HG02884 (cell line): ENCODE results near the gene ALDH1A1.

Source experiments
- ATAC-seq: cut with Tn5 transposase; IDR thresholded peaks from one replicate; pipeline ENCODE4 v1.9.1; 2021; ENCODE audit warnings: mild to moderate bottlenecking, moderate library complexity; ENCODE audit not compliant: unreplicated experiment

Gene ALDH1A1

DNA sequence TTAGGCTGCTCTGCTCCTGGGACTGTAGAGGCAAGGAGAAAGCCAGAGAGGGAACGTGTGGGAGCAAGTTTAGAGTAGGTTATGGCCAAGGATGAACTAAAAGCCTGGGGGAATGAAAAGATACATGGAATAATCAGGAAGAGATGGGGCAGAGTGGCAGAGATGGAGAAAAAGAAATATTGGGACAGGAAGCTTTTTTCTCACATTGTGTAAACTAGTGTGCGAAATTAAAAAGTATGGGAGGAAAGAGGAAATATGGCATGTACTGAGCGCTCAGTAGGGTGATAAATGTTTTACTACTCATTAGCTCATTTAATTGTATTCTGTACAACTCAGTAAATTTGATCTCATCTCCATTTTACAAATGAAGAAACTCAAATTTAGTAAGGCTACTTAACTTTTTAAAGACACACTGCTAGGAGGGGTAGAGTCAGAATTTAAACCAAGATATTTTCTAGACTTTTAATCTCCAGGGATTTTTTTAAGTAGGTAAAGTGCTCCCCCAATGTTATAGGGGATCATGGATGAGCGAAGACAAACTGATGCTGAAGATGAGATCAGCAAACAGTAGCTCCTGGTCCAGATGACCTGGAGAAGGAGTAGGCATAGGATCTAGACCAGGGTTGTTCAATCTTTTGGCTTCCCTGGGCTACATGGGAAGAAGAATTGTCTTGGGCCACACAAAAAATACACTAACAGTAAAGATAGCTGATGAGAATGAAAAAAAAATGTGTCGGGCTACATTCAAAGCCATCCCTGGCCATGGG, 30.8 kb downstream of the ALDH1A1 start:
- ATAC-seq: no peak

DNA sequence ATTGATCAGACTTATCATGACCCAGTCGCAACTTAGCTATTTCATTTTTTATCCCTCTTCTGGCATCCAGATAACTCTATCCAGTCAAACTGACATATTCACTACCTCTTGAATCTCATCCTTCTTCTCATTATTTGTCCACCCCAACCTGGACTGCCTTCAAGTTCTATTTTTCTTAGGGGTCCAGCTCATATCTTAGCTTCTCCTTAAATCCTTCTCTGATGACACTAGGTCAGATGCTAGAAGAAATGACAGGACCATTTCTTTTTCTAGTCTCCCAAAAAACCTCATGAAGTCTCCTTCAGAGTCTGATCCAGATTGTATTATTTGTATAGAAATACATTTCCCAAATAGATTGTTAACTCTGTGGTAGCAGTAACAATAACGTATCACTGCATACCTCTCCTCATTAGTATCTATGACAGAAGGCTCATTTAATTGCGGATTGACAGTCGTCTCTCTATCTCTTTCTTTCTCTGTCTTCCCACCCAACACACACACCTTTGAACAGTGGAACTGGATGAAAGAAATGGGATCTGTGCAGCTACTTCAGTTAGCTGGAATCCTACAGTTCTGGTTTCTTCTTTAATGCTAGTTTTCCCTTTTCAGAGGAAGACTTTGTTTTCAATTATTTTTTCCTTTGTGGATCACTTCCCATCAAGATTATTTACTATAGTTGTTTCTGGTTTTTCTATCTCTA, 33.5 kb downstream of the ALDH1A1 start:
- ATAC-seq: no peak

DNA sequence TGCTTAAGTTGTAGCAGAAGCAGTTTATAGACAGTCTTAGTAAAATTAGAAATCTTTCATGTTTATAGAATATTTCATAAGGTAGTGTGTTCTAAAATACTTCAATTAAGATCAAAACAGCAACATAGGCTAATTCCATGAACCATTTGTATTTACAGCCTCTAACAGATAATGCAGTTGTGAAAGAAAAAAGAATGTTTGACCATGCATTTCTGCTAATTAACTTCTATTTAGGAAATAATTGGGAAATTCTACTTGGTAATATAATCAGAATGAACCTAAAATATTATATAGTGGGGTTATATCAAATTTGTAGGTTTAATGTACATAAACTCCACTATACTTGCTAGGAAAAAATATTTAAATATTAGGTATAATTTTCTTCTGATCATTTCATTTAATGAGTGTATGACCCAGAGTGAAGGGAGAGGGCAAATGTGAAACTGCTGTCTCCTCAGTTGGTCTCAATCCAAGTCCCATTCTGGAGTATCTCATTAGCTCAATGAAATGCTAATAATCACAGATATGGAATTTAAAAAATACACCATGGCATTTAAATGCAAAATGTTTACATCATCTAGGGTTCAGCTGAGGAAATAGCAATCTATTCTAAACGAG, 34.9 kb downstream of the ALDH1A1 start:
- no peak for ATAC-seq

DNA sequence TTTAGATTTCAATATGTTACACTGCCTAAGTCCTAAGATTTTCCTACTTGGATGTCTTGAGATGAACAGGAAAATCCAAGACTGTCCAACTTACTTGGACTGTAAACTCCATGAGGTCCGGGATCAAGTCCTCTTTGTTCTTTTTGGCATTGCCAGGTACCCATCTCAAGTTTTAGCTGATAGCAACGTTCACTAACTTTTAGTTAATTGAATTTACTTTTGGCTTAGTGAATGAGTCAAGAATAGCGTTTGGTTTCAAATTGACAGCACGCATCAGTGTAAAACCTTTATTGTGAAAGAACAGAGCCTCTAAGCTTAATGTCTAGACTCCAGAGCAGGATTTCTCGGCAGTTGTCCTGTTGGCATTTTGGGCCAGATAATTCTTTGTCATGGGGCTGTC, 37.2 kb downstream of the ALDH1A1 start:
- ATAC-seq: no peak

DNA sequence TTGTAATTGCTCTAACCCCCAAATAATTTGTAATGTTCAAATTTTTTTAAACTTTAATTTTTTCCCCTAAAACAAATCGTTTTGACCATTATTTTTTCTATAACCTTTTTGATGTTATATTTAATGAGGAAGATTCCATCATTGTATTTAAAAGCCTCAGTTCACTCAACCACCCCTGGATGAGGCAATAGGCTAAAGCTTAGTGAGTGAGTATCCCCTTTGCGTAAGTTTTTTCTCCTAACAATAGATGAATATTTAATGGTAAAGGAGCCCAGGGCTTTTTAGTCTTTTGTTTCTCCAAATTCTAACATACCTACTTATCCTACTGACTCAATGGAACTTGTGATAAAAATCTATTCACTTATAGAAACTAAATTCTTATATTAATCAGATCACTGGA, 38.1 kb downstream of the ALDH1A1 start:
- ATAC-seq: no peak

DNA sequence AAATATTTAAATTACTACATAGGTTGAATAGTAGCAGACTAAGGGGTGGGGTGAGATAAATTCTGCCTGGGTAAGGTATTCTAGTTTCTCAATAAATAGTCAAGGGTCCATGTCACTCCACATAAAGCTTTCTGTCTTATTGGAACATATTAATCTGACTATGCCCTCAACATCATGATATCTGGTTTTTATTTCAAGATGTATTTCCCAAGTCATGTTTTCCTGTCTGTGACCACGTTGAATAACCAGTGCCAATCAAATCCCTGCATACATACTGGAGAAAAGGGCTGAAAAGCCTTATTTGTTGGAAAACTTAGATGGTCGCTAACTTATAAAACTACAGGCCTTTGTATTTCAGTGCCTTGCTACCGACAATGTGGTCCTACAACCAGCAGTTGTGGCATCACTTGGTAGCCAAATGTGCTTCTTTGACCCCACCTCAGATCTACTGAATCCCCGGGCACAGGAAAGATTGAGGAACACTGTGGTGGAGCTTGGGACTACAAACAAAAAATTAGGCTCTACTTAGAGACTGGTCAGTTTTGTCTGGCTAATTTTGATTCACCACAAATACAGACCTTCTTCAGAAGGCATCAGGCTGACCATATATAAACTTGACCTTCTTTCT, 39.4 kb downstream of the ALDH1A1 start:
- no peak for ATAC-seq

DNA sequence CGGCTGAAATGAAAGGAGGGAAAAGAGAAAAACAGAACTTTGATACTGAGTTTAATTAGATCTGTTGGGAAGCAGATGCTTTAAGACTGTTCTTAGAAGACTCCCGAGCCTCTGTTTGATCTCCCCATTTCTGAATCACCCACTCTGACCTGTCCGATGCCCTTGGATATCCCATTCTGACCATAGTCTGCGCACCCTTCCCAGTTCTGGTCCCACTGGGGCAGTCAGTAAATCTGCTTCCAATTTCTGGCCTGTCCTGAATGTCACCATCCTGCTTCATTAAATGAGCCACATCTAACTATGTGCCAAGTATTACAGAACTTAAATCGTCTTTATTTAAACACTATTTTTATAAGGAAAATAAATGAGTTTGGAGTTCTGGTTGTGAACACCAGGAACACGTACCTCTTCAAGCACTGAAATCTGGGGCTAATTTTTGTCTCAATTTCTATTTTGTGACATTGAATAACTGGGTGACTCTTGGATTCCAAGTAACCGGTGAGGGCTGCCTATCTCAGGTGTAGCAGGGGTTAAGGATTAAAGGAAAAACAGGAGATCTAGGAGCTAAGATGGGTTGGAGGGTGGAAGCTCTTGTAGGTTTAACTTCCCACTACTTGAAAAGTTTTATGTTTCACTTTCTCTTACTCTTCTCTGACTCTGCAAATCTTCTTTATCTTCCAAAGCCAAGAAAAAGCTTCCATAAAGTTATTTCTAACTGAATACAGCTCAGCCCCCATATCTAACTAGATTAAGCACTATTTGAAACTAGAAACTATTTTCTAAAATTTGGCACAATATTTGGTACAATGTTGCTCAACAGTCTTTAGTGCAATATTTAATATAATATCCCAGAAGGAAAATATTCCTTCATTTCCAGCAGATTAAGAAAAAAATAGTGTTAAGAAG, 40.1 kb downstream of the ALDH1A1 start:
- no peak for ATAC-seq

DNA sequence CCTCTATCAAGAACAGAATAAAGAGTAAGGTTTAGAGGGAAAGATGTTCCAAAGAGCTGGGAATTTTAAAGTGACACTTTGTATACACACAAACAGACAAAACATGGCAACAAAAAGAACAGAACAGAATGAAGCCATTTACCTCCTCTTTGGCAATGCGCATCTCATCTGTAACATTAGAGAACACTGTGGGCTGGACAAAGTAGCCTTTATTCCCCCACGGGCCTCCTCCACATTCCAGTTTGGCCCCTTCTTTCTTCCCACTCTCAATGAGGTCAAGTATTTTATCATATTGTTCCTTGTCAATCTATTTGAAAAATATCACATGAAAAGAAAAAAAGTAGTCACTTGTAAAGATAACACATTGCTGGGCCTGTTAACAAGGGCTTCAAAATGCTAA, 41.0 kb downstream of the ALDH1A1 start:
- no peak for ATAC-seq

DNA sequence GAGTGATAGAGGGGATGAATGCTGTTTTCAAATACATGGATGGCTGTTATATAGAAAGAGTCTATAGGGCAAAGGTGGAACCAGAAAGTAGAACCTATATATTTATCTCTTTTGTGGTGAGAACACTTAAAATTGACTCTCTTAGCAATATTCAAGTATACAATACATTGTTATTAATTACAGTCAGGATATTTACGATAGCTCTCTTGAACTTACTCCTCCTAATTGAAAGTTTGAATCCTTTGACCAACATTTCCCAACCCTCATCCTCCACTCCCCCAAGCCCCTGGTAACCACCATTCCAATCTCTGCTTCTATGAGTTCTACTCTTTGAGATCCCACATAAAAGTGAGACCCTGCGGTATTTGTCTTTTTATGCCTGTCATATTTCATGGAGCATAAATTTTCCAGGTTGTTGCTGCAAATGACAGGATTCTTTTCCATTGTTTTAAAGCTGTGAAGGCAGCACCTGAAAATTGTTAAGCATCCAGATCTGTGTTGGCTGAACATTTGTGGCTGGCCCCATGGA, 41.5 kb downstream of the ALDH1A1 start:
- ATAC-seq: no peak

DNA sequence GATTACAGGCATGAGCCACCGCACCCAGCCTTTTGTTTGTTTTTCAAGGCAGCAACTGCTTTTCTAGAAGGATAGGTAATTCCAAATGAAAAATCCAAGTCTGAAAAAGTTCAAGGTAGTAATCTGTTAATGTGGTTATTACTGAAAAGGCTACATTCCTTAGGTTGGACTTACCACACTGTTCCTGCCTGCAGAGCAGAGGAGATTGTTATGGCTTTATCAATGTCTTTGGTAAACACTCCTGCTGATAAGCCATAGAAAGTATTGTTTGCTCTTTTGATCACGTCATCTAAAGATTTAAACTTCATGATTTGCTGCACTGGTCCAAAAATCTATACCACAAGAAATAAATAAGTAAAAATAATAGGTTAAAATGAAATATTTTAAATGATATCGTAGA, 43.4 kb downstream of the ALDH1A1 start:
- no peak for ATAC-seq

DNA sequence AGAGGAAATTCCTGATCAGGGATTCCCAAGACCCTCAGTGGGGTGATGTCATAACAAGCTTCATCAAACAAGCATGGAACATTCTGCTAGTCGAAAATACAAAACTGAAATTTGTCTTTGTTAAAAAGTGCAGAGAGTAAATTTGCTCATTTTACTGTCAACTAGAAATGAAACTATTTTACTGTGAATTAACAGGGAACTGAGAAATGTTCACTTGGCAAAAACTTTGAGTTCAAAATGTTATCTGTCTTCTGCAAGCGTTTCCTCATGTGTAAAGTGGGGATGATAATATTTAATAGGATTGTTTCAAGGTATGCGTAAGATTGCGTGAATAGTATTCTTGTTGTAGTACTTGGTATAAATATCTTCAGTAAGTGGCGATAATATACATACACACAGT, 45.4 kb downstream of the ALDH1A1 start:
- no peak for ATAC-seq

DNA sequence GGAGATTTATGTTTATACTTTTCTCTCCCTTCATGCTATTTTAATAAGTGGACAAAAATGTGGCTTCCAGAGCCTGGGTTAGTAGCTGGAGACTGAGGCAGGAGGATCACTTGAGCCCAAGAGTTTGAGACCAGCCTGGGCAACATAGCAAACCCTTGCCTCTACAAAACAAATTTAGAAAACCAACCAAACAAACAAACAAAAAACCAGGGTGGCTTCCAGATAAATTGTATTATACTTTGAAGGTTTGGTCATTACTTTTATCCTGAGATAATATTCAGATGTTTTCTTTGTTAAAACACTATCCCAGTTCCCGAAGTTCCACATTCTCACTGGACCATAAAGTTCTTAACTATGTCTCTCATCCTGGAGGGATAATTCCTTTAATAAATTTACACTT, 46.0 kb downstream of the ALDH1A1 start:
- ATAC-seq: no peak

DNA sequence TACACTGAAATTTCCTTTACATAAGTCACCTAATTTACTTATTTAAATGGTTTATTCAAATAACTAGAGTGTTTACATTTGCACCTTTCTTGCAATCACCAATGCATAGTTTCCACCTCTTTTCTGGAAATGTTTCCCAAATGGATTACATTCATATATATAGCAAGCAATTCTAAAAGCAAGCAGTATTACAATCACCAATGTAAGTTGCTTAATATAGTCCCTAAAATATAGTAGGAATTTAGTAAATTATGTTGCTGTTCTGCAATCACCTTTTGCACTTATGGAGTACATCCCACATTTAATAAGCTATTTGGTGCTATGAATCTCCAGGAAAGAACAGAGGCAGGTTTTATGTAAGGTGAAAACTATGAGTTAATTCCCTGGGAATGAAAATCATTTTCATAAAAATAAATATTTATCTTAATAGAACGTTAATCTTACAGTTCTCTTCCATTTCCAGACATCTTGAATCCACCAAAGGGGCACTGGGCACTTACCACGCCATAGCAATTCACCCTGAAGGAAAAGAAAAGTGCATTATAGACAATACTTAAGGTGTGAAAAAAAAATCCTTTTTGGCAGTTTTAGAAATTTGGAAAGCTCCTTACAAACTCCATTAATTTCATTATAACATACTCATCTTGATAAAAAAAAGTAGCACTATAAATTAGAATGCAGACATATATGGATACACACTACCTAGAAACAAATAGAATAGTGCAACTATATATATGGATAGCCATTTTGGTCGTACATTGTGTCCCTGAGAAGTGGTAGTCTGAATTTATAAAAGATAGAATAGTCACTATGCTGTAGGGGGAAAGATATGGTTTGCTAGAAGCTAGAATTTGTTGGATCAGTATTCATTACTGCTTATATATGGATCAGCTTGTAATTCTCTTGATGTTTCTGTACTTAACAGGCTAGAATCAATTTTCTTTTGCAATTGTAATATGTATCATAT, 47.1 kb downstream of the ALDH1A1 start:
- no peak for ATAC-seq

DNA sequence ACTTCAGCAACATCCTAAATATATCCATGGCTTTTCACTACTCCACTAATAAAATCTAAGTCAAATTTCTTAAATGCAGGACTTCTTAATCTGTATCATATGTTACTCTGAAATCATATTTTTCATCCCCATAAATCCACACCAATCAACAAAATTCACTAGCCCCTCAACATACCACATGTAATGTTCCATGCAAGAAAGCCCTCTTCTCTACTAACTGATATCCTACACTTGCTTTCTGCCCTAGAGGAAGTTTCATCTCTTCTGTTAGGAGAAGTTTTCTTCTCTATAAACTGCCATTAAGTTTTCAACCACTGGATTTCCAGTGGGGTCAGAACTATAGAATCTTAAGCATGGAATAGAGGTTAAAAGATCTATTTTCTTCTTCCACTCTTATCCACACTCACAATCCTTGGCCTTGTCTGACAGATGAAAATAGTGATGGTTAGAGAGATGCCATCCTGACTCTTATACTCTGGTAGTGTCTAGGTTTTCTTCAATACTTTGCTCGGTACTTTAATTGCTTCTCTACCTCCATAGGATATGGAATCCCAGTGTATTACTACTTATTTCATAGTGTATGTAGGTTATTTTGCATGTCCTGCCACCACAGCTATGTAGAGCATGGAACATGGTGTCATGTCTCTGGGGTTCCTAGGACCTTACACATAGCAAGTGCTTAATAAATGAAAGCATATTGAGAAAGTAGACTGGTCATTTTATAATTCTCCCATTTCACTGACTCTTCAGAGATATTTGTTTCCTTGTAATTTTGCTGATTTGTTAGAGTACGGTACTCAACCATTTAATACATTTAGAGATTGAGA, 48.4 kb downstream of the ALDH1A1 start:
- ATAC-seq: no peak

DNA sequence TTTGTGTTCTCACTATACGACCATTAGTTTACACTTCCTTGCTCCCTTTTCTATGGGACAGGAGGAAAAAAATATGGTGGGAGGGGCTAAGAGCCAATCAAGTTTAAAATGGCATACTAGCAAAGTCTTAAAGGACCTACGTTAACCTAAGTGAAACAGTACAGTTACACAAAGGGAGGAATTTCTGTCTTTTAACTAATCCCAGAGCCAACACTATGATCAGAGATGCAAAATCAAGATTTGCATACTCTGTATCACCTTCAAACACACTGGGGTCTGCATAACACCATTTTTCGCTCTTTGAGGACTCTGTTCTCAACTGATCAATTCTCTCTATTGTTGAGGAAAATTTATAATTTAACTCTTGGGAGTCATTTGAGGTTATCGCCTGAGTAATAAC, 49.8 kb downstream of the ALDH1A1 start:
- no peak for ATAC-seq

DNA sequence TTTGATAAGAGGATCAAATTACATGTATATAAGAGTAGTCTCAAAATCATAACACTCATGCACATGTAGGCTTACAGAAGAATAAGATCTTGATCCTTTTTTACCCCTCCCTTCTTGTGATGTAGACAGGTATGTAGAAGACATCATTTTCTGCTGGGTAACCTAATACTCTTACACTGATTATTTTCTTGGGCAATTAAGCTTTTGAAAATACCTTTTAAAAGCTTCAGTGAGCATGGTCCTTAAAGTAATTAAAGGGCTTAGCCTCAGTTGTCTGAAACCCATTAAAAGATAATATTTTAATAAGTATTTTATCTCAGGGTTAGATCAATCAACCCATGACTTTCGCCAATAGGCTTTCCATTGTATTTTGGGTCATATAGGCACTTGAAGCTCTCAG, 50.6 kb downstream of the ALDH1A1 start:
- ATAC-seq: no peak

DNA sequence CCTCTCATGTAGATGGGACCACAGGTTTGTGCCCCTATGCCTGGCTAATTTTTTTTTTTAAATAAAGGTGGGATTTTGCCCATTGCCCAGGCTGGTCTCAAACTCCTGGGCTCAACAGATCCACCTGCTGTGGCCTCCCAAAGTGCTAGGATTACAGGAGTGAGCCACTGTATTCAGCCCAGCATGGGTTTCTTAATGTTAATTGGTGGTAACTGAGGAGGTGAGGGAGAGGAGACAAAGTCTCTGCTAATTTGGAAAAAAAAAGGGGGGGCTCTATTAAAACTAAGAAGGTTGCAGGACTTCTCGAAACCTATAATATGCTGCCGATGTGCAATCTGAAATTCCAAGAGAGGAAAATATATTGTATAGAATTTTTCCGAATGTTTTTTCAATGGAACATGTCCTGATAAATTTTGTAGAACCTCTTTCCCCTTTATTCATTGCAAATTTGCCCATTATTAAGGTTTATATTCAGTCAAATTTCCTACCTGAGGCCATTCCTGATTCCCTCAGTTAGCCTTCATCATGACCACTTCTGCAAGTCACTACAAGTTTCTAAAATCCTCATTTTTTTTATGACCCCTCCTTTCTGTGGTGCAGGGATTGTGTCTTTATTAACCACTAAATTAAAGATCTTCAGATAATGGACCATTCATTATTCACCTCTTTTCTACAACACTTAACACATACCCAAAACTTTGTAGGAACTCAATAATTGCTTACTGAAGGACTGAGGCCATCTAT, 52.9 kb downstream of the ALDH1A1 start:
- no peak for ATAC-seq
